DMS79 (cell line): ENCODE data around the gene IGSF8.

Experiments
- DNase-seq: peaks from one replicate; lab custom pipeline; 2025; lab: John Stamatoyannopoulos, UW

The IGSF8 gene

GRCh38 chr1:160097911-160098851 lies at the start of gene IGSF8:
TSS of gene IGSF8 (minus strand) at chr1:160098619. CDS start at chr1:160098472, 147 bp downstream.
- DNase-seq, result peak; percentile 92

- no peak for DNase-seq
Measured at GRCh38 chr1:160148121-160148520, 49.7 kb upstream of the IGSF8 start.

GRCh38 chr1:160146107-160146506 lies 47.7 kb upstream of the IGSF8 start:
- no peak for DNase-seq

GRCh38 chr1:160144921-160145320 lies 46.5 kb upstream of the IGSF8 start:
- no peak for DNase-seq

GRCh38 chr1:160143695-160144094 lies 45.3 kb upstream of the IGSF8 start:
- DNase-seq, result no peak

- no peak for DNase-seq
Measured at GRCh38 chr1:160139840-160140239, 41.4 kb upstream of the IGSF8 start.

- no peak for DNase-seq
Measured at GRCh38 chr1:160137216-160137862, 38.9 kb upstream of the IGSF8 start.

- no peak for DNase-seq
Measured at GRCh38 chr1:160136926-160137200, 38.4 kb upstream of the IGSF8 start.

GRCh38 chr1:160136121-160136925 lies 37.9 kb upstream of the IGSF8 start:
- DNase-seq, result no peak

- DNase-seq, result no peak
Measured at GRCh38 chr1:160134791-160135572, 36.6 kb upstream of the IGSF8 start.

GRCh38 chr1:160133990-160134770 lies 35.8 kb upstream of the IGSF8 start:
- no peak for DNase-seq

- DNase-seq, result no peak
Measured at GRCh38 chr1:160131803-160132565, 33.6 kb upstream of the IGSF8 start.

GRCh38 chr1:160130939-160131338 lies 32.5 kb upstream of the IGSF8 start:
- DNase-seq, result no peak

GRCh38 chr1:160130486-160130885 lies 32.1 kb upstream of the IGSF8 start:
- DNase-seq, result no peak

GRCh38 chr1:160129966-160130365 lies 31.5 kb upstream of the IGSF8 start:
- no peak for DNase-seq

- no peak for DNase-seq
Measured at GRCh38 chr1:160129558-160129957, 31.1 kb upstream of the IGSF8 start.

GRCh38 chr1:160129046-160129445 lies 30.6 kb upstream of the IGSF8 start:
- DNase-seq, result no peak

GRCh38 chr1:160128636-160129035 lies 30.2 kb upstream of the IGSF8 start:
- DNase-seq, result no peak

- DNase-seq, result no peak
Measured at GRCh38 chr1:160127865-160128523, 29.6 kb upstream of the IGSF8 start.

- DNase-seq, result no peak
Measured at GRCh38 chr1:160127381-160127780, 29.0 kb upstream of the IGSF8 start.
